HepG2 (cell line): Measurements from ENCODE around the gene GPR42. TPM values are rescaled to one million over a fixed set of nuclear protein-coding genes. Genes with fewer than 3 reads are reported as not detected.
A peak's percentile ranks its signal among the peaks of the same experiment; 100 is the strongest.

ENCODE experiments used
- DBP ChIP-seq: sonication (generic); formaldehyde crosslinking; IDR thresholded peaks from 2 replicates; pipeline ENCODE4 v1.4.0; 2020; ENCODE audit warnings: missing genetic modification reagents; ENCODE audit errors: not compliant biosample characterization
- JUNB ChIP-seq: sonication (generic); formaldehyde crosslinking; IDR thresholded peaks from 2 replicates; pipeline ENCODE4 v1.8.0; 2022; ENCODE audit warnings: missing genetic modification reagents, mild to moderate bottlenecking, borderline replicate concordance
- PRDM15 ChIP-seq: sonication (generic); formaldehyde crosslinking; IDR thresholded peaks from 2 replicates; pipeline ENCODE4 v1.4.0; 2020; ENCODE audit warnings: missing genetic modification reagents
- PTBP1 ChIP-seq: fragments of 200-400 bp; formaldehyde crosslinking; IDR thresholded peaks from 2 replicates; pipeline ENCODE4 v1.6.1; 2018; ENCODE audit warnings: low read length, low read depth; ENCODE audit not compliant: poor library complexity, severe bottlenecking
- REST ChIP-seq, 2 experiments: IDR thresholded peaks; 2 replicates each; pipeline ENCODE4 v1.6.1; 2011 to 2012; ENCODE audit warnings: low read length in 2 of 2, borderline replicate concordance in 1 of 2, low read depth in 1 of 2, mild to moderate bottlenecking in 1 of 2, moderate library complexity in 1 of 2
- ZNF124 ChIP-seq: sonication (generic); formaldehyde crosslinking; IDR thresholded peaks from 2 replicates; pipeline ENCODE4 v1.4.0; 2020; ENCODE audit warnings: missing genetic modification reagents
- ZNF280D ChIP-seq: sonication (generic); formaldehyde crosslinking; IDR thresholded peaks from 2 replicates; pipeline ENCODE4 v1.5.1; 2020; ENCODE audit warnings: mild to moderate bottlenecking, missing genetic modification reagents
- ZNF558 ChIP-seq: sonication (generic); formaldehyde crosslinking; IDR thresholded peaks from 2 replicates; pipeline ENCODE4 v1.9.0; 2022; ENCODE audit warnings: mild to moderate bottlenecking, missing genetic modification reagents, borderline replicate concordance
- ZNF629 ChIP-seq: sonication (generic); formaldehyde crosslinking; conservative IDR thresholded peaks from 2 replicates; pipeline ENCODE4 v1.5.0; 2020; ENCODE audit warnings: missing genetic modification reagents
- ZNF7 ChIP-seq: IDR thresholded peaks from 2 replicates; pipeline ENCODE4 v1.6.1; 2016; ENCODE audit warnings: missing biosample characterization, missing genetic modification reagents
- polyA plus RNA-seq, 8 experiments: library from polyadenylated mRNA; depleted of rRNA in 3 of 8; stranded (reverse) in 7 of 8; unstranded in 1 of 8; fragments of >200 nt; fragmentation: Illumina TruSeq in 4 of 8; extraction: Trizol in 4 of 8; gene quantifications; 2 replicates each; pipeline versions ENCODE4 v1.2.1 to v1.2.3, GENCODE V29; 2011 to 2016; ENCODE audit warnings: low read depth in 4 of 8, missing spikeins in 1 of 8, mixed read lengths in 1 of 8; ENCODE audit not compliant: insufficient read depth in 1 of 8
- total RNA-seq, 5 experiments: library from RNA; depleted of rRNA; stranded (reverse); fragments of >200 nt; fragmentation: Illumina TruSeq; extraction: Trizol; gene quantifications; 2 replicates each; pipeline ENCODE4 v1.2.3, GENCODE V29; 2016; ENCODE audit warnings: low read depth in 1 of 5
- TF ChIP-seq, protein P1 (sequence below): sonication (generic); formaldehyde crosslinking; IDR thresholded peaks from 2 replicates; pipeline ENCODE4 v1.4.0; 2020; ENCODE audit warnings: missing genetic modification reagents, borderline replicate concordance

The GPR42 gene
- total and polyA plus RNA-seq, 2 of the 13 experiments (the other 11 are each of a cell fraction or from before 2014, with no cell fraction given): not detected

DNA sequence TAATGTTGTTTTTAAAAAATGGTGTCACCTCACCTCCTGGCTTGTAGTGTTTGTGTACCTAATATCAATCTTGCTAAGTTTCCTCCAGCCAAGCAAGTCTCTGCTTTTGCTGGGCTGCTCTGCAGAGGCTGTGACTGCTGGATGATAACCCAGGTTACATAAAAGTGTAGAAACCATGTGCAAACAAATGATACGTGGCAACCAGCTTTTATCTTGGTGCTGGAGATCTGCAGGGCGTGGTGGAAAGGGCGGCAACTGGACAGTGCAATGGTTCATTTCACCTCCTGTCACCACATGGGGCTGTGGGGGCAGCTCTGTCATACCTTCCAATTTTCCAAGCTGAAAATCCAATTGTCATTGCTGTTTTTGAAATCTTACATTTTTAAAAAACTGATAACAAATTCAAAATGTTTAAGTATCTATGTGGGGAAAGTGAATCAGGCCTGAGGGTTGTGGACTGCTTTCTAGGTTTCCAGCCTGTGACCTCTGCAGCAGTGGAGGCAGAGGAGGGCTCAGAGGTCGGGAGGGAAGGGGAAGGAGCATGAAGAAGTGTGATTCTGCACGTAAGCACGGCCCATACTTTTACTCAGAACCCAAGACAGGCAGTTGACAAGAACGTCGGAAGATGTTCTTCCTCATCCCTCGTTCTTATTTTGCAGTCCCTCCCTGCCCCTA is 9.7 kb downstream of the GPR42 start (continued):
- TF ChIP-seq REST (IDR thresholded peaks at IDR 0.05; ENCODE audit: borderline replicate concordance in 1 of 2, low read depth in 1 of 2, low read length in 2 of 2) (no peak), ZNF7 (CRISPR knock-in tag) (no peak), ZNF124 (CRISPR knock-in tag) (no peak), DBP (CRISPR knock-in tag) (no peak), PRDM15 (CRISPR knock-in tag) (no peak), JUNB (CRISPR knock-in tag) (no peak), ZNF280D (CRISPR knock-in tag) (0 out of 2 replicates have a peak, but pooled peaks have one; percentile 64), ZNF558 (no peak), ZNF629 (CRISPR knock-in tag) (peak; percentile 30; the same call in 1 of the 2 replicates), PTBP1 (no peak)
- TF ChIP-seq, protein P1, sequence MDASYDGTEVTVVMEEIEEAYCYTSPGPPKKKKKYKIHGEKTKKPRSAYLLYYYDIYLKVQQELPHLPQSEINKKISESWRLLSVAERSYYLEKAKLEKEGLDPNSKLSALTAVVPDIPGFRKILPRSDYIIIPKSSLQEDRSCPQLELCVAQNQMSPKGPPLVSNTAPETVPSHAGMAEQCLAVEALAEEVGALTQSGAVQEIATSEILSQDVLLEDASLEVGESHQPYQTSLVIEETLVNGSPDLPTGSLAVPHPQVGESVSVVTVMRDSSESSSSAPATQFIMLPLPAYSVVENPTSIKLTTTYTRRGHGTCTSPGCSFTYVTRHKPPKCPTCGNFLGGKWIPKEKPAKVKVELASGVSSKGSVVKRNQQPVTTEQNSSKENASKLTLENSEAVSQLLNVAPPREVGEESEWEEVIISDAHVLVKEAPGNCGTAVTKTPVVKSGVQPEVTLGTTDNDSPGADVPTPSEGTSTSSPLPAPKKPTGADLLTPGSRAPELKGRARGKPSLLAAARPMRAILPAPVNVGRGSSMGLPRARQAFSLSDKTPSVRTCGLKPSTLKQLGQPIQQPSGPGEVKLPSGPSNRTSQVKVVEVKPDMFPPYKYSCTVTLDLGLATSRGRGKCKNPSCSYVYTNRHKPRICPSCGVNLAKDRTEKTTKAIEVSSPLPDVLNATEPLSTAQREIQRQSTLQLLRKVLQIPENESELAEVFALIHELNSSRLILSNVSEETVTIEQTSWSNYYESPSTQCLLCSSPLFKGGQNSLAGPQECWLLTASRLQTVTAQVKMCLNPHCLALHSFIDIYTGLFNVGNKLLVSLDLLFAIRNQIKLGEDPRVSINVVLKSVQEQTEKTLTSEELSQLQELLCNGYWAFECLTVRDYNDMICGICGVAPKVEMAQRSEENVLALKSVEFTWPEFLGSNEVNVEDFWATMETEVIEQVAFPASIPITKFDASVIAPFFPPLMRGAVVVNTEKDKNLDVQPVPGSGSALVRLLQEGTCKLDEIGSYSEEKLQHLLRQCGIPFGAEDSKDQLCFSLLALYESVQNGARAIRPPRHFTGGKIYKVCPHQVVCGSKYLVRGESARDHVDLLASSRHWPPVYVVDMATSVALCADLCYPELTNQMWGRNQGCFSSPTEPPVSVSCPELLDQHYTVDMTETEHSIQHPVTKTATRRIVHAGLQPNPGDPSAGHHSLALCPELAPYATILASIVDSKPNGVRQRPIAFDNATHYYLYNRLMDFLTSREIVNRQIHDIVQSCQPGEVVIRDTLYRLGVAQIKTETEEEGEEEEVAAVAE (CRISPR knock-in tag): 0 out of 2 replicates have a peak, but pooled peaks have one; percentile 49
